ENCODE results near the gene TNIK. TPM values are rescaled to one million over a fixed set of nuclear protein-coding genes. Genes with fewer than 3 reads are reported as not detected.

TNIK gene
- total and polyA plus RNA-seq, 2 donors from 2014 or later = 3.6 to 48.9 TPM

DNA sequence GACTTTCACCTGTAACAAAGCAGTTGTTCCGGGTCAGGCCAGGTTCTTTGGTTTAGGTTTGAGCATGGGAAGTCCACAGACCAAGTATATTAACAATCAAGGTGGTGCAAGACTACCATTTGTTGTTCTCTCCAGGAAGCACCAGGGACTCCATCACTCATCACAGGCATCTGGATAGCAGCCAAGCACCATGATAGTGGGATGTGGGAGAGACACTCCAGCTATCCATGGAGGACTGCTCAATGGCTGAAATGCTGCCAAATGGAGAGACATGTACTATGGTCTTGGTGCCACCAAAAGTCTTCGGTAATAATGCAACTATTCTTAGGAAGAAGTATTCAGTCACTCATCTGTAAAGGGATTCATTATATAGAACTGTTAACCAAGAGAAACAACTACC is 143.0 kb downstream of the TNIK start:
- TF ChIP-seq CTCF (IDR thresholded peaks at IDR 0.05; ENCODE audit: borderline replicate concordance, extremely low read depth, insufficient read depth) = no peak
- DNase-seq (no peak), FAIRE-seq (no peak)
- intact Hi-C loops (cut with DNase I) = no loop called here
- Histone ChIP-seq H3K4me1 (ENCODE audit: control insufficient read depth in 2 of 3, insufficient read depth in 2 of 3, low read depth in 1 of 3, low read length in 3 of 3) (peaks cover 0 to 15% (median 2%) of the 10 kb centered on the region in 3 donors), H3K9ac (ENCODE audit: low read length in 3 of 3) (no peak overlapping the region), H3K27ac (ENCODE audit: low read depth in 2 of 2, low read length in 2 of 2) (no peak overlapping the region), H3K9me3 (ENCODE audit: control insufficient read depth in 2 of 3, insufficient read depth in 1 of 3, low read length in 3 of 3) (no peaks in the 10 kb centered on the region), H3K36me3 (ENCODE audit: control insufficient read depth in 2 of 3, insufficient read depth in 3 of 3, low read length in 3 of 3) (no peaks in the 10 kb centered on the region), H3K4me3 (ENCODE audit: low read length in 3 of 3) (no peak overlapping the region), H3K27me3 (ENCODE audit: control insufficient read depth, insufficient read depth, low read length) (no peaks in the 10 kb centered on the region)

DNA sequence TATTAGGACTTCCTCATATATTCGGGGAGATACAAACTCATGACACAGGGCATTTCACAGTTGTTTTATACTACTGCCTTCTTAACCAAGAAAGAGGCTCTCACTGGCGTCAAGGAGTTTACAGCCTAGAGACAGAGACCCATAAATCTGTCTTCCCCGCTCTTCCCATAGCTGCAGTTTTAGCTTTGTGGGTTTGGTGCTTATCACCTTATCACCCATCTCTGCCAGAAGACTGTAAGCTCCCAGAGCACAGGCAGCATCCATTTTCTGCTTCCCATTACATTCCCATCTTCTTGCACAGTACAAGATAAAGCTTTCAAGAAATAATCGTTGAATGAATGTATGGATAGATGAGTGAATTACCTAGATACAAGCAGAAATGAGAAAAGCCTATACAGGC is 144.3 kb downstream of the TNIK start:
- intact Hi-C loops (cut with DNase I) = no loop called here
- Histone ChIP-seq H3K27ac (ENCODE audit: low read depth in 2 of 2, low read length in 2 of 2) (peak overlapping the region; percentile 25 to 51), H3K4me3 (ENCODE audit: low read length in 3 of 3) (no peak overlapping the region), H3K9ac (ENCODE audit: low read length in 3 of 3) (no peak overlapping the region), H3K36me3 (ENCODE audit: control insufficient read depth in 2 of 3, insufficient read depth in 3 of 3, low read length in 3 of 3) (no peaks in the 10 kb centered on the region), H3K27me3 (ENCODE audit: control insufficient read depth, insufficient read depth, low read length) (no peaks in the 10 kb centered on the region), H3K9me3 (ENCODE audit: control insufficient read depth in 2 of 3, insufficient read depth in 1 of 3, low read length in 3 of 3) (no peaks in the 10 kb centered on the region), H3K4me1 (ENCODE audit: control insufficient read depth in 2 of 3, insufficient read depth in 2 of 3, low read depth in 1 of 3, low read length in 3 of 3) (peaks cover 0 to 11% (median 2%) of the 10 kb centered on the region in 3 donors)
- no peak for TF ChIP-seq CTCF (IDR thresholded peaks at IDR 0.05; ENCODE audit: borderline replicate concordance, extremely low read depth, insufficient read depth)
- DNase-seq = no peak
- FAIRE-seq = no peak

GRCh38 chr3:171315101-171315500 is 145.1 kb downstream of the TNIK start:
- Histone ChIP-seq H3K27me3 (ENCODE audit: control insufficient read depth, insufficient read depth, low read length) (no peaks in the 10 kb centered on the region), H3K4me3 (ENCODE audit: low read length in 3 of 3) (no peak overlapping the region), H3K9ac (ENCODE audit: low read length in 3 of 3) (no peak overlapping the region), H3K27ac (ENCODE audit: low read depth in 2 of 2, low read length in 2 of 2) (peak overlapping the region in 1 of 2 donors; percentile 51), H3K9me3 (ENCODE audit: control insufficient read depth in 2 of 3, insufficient read depth in 1 of 3, low read length in 3 of 3) (no peaks in the 10 kb centered on the region), H3K36me3 (ENCODE audit: control insufficient read depth in 2 of 3, insufficient read depth in 3 of 3, low read length in 3 of 3) (no peaks in the 10 kb centered on the region), H3K4me1 (ENCODE audit: control insufficient read depth in 2 of 3, insufficient read depth in 2 of 3, low read depth in 1 of 3, low read length in 3 of 3) (peaks cover 0 to 11% (median 2%) of the 10 kb centered on the region in 3 donors)
- DNase-seq = peak in 3 of 5 donors; percentile 16 to 74 (median 72)
- intact Hi-C loops (cut with DNase I) = no loop called here
- no peak for TF ChIP-seq CTCF (IDR thresholded peaks at IDR 0.05; ENCODE audit: borderline replicate concordance, extremely low read depth, insufficient read depth)
- peak; percentile 46 for FAIRE-seq

DNA sequence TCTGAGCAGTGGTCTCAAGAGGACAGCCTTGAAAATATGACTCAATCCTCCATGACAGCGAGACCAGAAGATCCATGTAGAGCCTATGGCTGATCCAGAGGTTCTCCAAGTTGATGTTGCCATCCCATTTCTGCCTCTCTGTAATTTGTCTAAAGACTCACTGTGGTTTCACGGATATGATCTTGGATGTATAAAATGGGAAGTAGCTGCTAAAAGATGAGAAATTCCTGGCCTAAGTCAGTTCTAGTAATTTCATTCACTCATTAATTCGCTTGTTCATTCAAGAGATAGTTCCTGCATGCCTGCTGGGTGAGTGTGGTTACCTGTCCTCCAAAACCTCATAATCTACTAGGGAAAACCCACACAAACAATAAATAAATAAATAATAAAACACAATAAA is 145.9 kb downstream of the TNIK start:
- no peaks in the 10 kb centered on the region for H3K9me3 ChIP-seq (ENCODE audit: control insufficient read depth in 2 of 3, insufficient read depth in 1 of 3, low read length in 3 of 3)
- no peak for TF ChIP-seq CTCF (IDR thresholded peaks at IDR 0.05; ENCODE audit: borderline replicate concordance, extremely low read depth, insufficient read depth)
- H3K4me1 ChIP-seq (ENCODE audit: control insufficient read depth in 2 of 3, insufficient read depth in 2 of 3, low read depth in 1 of 3, low read length in 3 of 3) = peaks cover 0 to 11% (median 2%) of the 10 kb centered on the region in 3 donors
- no peak overlapping the region for H3K9ac ChIP-seq (ENCODE audit: low read length in 3 of 3)
- no peaks in the 10 kb centered on the region for H3K36me3 ChIP-seq (ENCODE audit: control insufficient read depth in 2 of 3, insufficient read depth in 3 of 3, low read length in 3 of 3)
- no peak for FAIRE-seq
- intact Hi-C loops (cut with DNase I) = no loop called here
- no peaks in the 10 kb centered on the region for H3K27me3 ChIP-seq (ENCODE audit: control insufficient read depth, insufficient read depth, low read length)
- H3K27ac ChIP-seq (ENCODE audit: low read depth in 2 of 2, low read length in 2 of 2) = no peak overlapping the region
- DNase-seq = no peak
- H3K4me3 ChIP-seq (ENCODE audit: low read length in 3 of 3) = no peak overlapping the region

Measured in kidney (tissue), 14 donors.